ENCODE measurements around the gene GRM4.

DNA sequence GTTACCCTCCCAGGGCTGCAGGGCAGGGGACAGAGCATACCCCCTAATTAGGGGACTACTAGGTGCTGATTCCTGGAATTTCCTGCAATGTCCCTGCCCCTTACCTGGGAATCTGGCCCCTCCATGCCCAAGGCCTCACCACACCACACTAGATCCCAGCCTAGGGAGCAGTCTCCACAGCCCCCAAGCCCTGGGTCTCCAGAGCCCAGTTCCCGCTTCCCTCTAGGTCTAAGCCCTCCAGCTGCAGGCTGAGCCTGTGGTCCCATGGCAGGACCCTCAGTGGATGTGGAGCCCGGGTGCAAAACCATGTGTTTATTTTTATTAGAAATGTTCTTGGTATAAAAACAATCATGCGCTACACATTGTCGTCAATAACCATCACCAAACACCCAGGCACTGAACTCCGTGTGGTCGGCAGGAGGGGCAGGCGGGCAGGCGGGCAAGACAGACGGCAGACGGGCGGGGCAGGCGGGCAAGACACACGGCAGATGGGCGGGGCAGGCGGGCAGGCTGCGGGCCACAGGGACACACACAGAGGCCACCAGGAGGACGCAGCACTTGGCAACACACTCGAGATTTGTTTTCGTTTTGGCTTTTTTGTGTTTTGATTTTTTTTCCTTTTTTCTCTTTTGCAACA, 124.2 kb downstream of the GRM4 start:
- TF ChIP-seq, protein P1, sequence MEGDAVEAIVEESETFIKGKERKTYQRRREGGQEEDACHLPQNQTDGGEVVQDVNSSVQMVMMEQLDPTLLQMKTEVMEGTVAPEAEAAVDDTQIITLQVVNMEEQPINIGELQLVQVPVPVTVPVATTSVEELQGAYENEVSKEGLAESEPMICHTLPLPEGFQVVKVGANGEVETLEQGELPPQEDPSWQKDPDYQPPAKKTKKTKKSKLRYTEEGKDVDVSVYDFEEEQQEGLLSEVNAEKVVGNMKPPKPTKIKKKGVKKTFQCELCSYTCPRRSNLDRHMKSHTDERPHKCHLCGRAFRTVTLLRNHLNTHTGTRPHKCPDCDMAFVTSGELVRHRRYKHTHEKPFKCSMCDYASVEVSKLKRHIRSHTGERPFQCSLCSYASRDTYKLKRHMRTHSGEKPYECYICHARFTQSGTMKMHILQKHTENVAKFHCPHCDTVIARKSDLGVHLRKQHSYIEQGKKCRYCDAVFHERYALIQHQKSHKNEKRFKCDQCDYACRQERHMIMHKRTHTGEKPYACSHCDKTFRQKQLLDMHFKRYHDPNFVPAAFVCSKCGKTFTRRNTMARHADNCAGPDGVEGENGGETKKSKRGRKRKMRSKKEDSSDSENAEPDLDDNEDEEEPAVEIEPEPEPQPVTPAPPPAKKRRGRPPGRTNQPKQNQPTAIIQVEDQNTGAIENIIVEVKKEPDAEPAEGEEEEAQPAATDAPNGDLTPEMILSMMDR (IDR thresholded peaks at IDR 0.05) = no peak
- no peak for TF ChIP-seq POLR2A (IDR thresholded peaks at IDR 0.05)
